Middle frontal gyrus (tissue), 1 donor: ENCODE data around the gene NPFFR1.

Source experiments
- DNase-seq: peaks from one replicate; pipeline ENCODE4 v3.0.0-alpha.2; 2015; ENCODE audit warnings: low spot score; ENCODE audit errors: extremely low spot score

The NPFFR1 gene, protein sequence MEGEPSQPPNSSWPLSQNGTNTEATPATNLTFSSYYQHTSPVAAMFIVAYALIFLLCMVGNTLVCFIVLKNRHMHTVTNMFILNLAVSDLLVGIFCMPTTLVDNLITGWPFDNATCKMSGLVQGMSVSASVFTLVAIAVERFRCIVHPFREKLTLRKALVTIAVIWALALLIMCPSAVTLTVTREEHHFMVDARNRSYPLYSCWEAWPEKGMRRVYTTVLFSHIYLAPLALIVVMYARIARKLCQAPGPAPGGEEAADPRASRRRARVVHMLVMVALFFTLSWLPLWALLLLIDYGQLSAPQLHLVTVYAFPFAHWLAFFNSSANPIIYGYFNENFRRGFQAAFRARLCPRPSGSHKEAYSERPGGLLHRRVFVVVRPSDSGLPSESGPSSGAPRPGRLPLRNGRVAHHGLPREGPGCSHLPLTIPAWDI

DNA sequence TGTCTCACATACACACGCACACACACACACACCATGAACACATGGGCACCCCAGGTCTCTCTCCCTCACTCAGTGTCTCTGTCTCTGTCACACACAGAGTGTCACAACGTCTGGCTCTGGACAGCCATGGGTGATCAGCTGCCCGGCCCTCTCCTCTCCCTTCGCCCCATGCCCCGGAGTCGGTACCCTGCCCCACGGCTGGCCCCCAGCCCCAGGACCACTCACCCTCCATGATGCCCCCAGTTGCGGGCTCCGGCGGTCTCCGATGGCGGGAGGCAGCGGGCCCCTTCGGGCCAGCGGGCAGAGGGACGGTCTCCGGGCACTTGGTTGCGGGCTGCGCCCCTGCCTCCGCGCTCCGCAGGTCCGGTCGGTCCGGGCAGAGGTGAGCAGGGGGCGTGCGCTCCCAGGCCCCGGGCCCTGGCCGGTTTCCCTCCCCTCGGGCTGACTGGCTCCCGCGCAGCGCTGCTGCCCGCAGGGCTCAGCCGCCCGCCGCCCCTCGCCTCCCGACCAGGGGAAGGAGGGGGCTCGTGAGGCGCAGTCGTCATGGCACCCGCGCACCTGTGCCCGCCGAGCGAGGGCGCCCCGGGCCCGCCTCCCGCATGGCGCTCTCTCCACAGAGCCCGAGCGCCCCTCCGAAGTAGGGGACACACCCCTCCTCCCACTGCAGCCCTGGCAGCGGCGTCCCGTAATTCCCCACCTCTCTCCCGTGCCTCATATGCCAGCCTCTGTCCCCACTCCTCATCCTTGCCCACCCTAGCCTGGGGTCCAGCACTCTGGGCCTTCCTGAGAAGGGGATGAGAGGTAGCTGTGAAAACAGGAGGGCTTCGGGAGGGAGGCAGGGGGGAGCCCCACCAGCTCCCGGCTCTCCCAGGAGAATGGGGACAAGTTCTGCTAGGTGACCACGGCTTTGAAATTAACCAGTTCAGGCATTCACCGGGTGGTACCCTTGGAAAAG, at the start of gene NPFFR1:
Gene NPFFR1, minus strand, starts transcription at position 560 of the 955 bp plus-strand sequence. Its CDS starts 328 bp downstream, at position 232.
- no peak for DNase-seq

- no peak for DNase-seq
Observed at GRCh38 chr10:70333268-70333667, 49.5 kb upstream of the NPFFR1 start.

GRCh38 chr10:70331486-70332268, 47.9 kb upstream of the NPFFR1 start:
- DNase-seq: no peak

DNA sequence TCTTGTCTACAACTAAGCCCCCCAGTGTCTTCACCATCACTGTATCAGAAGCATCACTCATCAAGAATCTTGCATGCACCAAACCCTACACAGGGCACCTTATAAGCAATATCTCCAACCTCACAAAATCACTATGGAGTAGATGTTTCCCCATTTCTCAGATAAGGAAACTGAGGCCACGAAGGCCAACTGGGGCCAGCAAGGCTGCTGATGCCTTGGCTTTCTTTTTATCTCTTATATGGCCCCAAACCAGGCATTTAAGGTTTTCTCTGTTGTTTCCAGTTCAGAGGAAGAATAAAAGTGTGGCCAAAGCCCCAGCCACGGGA, 47.3 kb upstream of the NPFFR1 start:
- no peak for DNase-seq

GRCh38 chr10:70330671-70331070, 46.9 kb upstream of the NPFFR1 start:
- DNase-seq: no peak

DNA sequence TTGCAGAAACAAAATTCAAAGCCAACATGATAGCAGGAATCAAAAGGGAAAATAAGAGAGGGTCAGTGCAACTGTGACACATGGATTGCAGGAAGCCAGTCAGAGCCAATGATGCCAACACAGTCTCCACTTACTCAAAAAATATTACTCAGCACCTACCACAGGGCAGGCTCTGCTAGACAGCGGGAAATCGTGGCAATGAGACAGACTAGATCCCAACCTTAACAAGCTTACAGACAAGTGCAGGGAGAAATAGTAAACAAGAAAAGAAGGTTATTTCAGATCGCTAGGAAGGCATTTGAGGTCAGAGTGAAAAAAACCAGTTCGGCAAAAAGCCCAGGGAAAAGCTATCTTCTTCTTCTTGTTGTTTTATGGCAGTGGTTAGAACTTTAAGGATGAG, 45.2 kb upstream of the NPFFR1 start:
- no peak for DNase-seq

GRCh38 chr10:70328018-70328417, 44.2 kb upstream of the NPFFR1 start:
- DNase-seq: no peak

- DNase-seq: no peak
Observed at GRCh38 chr10:70324951-70325781, 41.4 kb upstream of the NPFFR1 start.

GRCh38 chr10:70324339-70324861, 40.6 kb upstream of the NPFFR1 start:
- DNase-seq: no peak

GRCh38 chr10:70323697-70324338, 40.0 kb upstream of the NPFFR1 start:
- DNase-seq: no peak

DNA sequence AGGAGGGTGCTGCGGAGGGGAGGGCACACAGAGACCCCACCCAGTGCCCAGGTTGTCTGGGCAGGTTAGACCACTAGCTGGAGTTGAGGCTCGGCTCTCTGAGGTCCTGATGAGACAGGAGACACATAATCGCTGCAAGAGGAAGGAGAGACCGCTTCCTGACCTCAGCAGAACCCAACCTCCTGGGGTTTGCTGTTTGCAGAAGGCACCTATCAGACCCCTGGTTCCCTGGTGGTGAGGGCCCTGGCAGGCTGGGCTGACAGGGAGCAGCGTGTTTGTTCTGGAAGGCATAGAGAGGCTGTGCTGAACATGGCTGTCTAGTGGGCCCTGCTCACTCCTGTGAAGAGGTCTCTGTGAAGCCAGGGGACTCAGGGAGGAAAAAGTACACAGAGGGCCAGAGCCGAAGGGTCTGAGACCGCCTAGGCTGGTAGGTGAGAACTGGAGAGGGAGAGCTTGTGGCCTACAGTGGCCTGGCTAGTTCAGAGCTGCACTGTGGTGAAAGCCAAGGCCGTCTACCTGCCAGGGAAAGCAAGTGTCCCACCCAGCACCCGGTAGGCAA, 39.4 kb upstream of the NPFFR1 start:
- no peak for DNase-seq

DNA sequence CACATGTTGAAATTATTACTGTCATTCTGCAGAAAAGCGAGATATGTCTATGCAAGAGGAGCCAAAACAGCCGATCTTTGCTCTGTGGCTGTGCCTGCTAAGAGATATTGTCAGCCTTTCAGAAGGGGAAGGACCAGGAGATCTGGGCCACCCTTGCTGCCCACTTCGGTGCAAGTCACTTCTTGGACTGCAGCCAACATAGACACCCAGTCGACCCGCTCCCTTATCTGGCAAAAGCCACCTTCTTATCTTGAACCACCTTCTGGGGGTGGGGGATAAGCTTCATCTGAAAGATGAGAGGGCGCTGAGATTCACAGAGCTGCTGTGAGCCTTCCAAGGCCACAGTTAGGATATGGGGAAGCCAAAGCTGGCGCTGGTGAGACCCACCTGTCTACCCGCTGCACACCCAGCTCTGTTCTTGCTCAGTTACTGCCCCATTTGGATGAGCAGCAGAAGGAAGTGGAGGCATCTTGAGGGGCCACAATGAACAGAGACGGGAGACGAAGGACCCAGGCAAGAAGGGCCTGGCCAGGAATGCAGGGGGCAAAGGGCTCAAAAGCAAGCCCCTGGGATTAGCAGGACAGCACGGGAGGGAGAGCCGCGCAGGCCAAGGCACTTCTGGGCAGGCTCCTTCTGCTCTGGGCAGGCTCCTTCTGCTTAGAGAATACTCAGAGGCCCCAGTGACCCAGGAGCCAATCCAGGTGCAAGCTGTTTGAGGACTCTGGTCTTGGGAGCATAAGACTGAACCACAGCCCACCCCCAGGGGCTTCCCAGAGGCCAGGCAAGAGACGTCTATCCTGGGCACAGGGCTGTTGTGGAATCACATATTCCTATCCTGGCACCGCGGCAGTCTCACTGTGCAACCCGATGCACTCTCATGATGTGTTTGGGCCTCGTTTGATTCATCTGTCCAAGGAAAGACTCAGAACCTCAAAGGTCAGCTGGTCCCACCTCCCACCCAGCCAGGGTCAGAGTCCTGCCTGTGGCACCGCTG, 38.4 kb upstream of the NPFFR1 start:
- DNase-seq: no peak

GRCh38 chr10:70321233-70321632, 37.4 kb upstream of the NPFFR1 start:
- no peak for DNase-seq

GRCh38 chr10:70320751-70321150, 36.9 kb upstream of the NPFFR1 start:
- no peak for DNase-seq

- no peak for DNase-seq
Observed at GRCh38 chr10:70319824-70320223, 36.0 kb upstream of the NPFFR1 start.

DNA sequence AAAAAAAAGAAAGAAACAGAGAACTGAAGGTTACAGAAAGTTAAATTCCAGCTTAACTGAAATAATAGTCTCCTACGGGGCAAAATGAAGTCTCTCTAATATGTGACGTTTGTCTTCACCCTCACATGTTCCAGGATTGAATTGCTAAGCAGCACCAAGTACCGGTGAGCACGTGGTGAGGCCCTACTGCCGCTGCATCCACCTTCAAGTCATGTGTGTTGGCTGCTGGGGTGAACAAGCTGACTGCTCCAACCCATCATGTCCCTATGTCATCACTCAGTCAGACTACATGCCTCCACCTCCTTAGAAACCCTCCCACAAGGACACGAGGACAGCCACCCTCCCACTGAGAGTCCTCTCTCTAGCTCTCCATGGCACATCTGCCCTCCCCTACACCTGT, 35.4 kb upstream of the NPFFR1 start:
- DNase-seq: no peak

GRCh38 chr10:70317943-70318318, 34.1 kb upstream of the NPFFR1 start:
- DNase-seq: no peak

GRCh38 chr10:70317272-70317942, 33.6 kb upstream of the NPFFR1 start:
- DNase-seq: no peak
